HFFc6 (cell line): Measurements from ENCODE around the gene ZCCHC17. TPM values are rescaled to one million over a fixed set of nuclear protein-coding genes. Genes with fewer than 3 reads are reported as not detected.
"Not testable (repeated sequence)": the region's sequence is repeated elsewhere in the genome, so short reads cannot be mapped to it uniquely, and the experiment has no call there.

Experiments used
- DNase-seq: peaks from one replicate; pipeline ENCODE4 v3.0.0-alpha.2; 2018
- H3K27ac Mint-ChIP-seq: 2 replicates; pipeline ENCODE4 v1.8.0; 2020; ENCODE audit warnings: mild to moderate bottlenecking, mixed read lengths
- H3K27me3 Mint-ChIP-seq: 2 replicates; pipeline ENCODE4 v1.8.0; 2021; ENCODE audit warnings: mild to moderate bottlenecking, moderate library complexity, mixed read lengths; ENCODE audit not compliant: insufficient read depth
- H3K36me3 Mint-ChIP-seq: 2 replicates; pipeline ENCODE4 v1.8.0; 2021; ENCODE audit warnings: low read depth, mixed read lengths
- H3K4me1 Mint-ChIP-seq: 2 replicates; pipeline ENCODE4 v1.8.0; 2020; ENCODE audit warnings: low read depth, mixed read lengths
- H3K4me3 Mint-ChIP-seq: 2 replicates; pipeline ENCODE4 v1.8.0; 2020; ENCODE audit warnings: mild to moderate bottlenecking, moderate library complexity, mixed read lengths
- H3K9me3 Mint-ChIP-seq: 2 replicates; pipeline ENCODE4 v1.8.0; 2020; ENCODE audit warnings: mild to moderate bottlenecking, mixed read lengths
- CTCF ChIP-seq: fragments of 200-600 bp; sonication (generic); IDR thresholded peaks from 2 replicates; pipeline ENCODE4 v1.5.0; 2021; ENCODE audit warnings: antibody characterized with exemption, mild to moderate bottlenecking
- total RNA-seq, 6 experiments: library from RNA; stranded (reverse); fragmentation: NEBNext Ultra II Directional; extraction: Animal tissue kit (Norgen Biotek cat#: 25700); gene quantifications; 2 replicates in 1 of 6; 3 replicates in 5 of 6; pipeline ENCODE4 v1.2.3, GENCODE V29; 2021

ZCCHC17 gene
- total RNA-seq, 6 experiments from 2014 or later: 37.4 to 42.3 (median 38.6) TPM

- no peaks in the 10 kb centered on the region for H3K4me1 Mint-ChIP-seq
- H3K4me3 Mint-ChIP-seq: no peak overlapping the region
- no peak for TF ChIP-seq CTCF
- no peaks in the 10 kb centered on the region for H3K9me3 Mint-ChIP-seq
- H3K27me3 Mint-ChIP-seq: peaks cover 2% of the 10 kb centered on the region; the same call in 1 of the 2 replicates
- peaks cover 26% of the 10 kb centered on the region; the same call in 1 of the 2 replicates for H3K36me3 Mint-ChIP-seq
- no peak overlapping the region for H3K27ac Mint-ChIP-seq
- DNase-seq: no peak
Observed at GRCh38 chr1:31259746-31260145, 37.1 kb upstream of the ZCCHC17 start.

GRCh38 chr1:31261916-31262315 is 34.9 kb upstream of the ZCCHC17 start:
- Mint-ChIP-seq H3K27me3 (peaks cover 6% of the 10 kb centered on the region; the same call in 1 of the 2 replicates), H3K9me3 (no peaks in the 10 kb centered on the region), H3K4me3 (no peak overlapping the region), H3K27ac (no peak overlapping the region), H3K4me1 (no peaks in the 10 kb centered on the region; the same call in 1 of the 2 replicates), H3K36me3 (peaks cover 29% of the 10 kb centered on the region)
- TF ChIP-seq CTCF: no peak
- DNase-seq: no peak

GRCh38 chr1:31262393-31262792 is 34.4 kb upstream of the ZCCHC17 start:
- not testable (repeated sequence) for H3K9me3 Mint-ChIP-seq, H3K4me1 Mint-ChIP-seq, H3K4me3 Mint-ChIP-seq, H3K27ac Mint-ChIP-seq, DNase-seq, H3K27me3 Mint-ChIP-seq
- H3K36me3 Mint-ChIP-seq: peaks cover 29% of the 10 kb centered on the region

GRCh38 chr1:31263408-31263807 is 33.4 kb upstream of the ZCCHC17 start:
- H3K27ac Mint-ChIP-seq: no peak overlapping the region; the same call in 1 of the 2 replicates

GRCh38 chr1:31264790-31265386 is 31.9 kb upstream of the ZCCHC17 start:
- no peaks in the 10 kb centered on the region for H3K9me3 Mint-ChIP-seq

More at GRCh38 chr1:31263408-31263807, 33.4 kb upstream of the ZCCHC17 start:
- peaks cover 6% of the 10 kb centered on the region; the same call in 1 of the 2 replicates for H3K27me3 Mint-ChIP-seq
- H3K9me3 Mint-ChIP-seq: no peaks in the 10 kb centered on the region
- no peak for TF ChIP-seq CTCF
- no peaks in the 10 kb centered on the region; the same call in 1 of the 2 replicates for H3K4me1 Mint-ChIP-seq
- no peak overlapping the region for H3K4me3 Mint-ChIP-seq
- DNase-seq: no peak
- H3K36me3 Mint-ChIP-seq: peaks cover 23% of the 10 kb centered on the region

More at GRCh38 chr1:31264790-31265386, 31.9 kb upstream of the ZCCHC17 start:
- TF ChIP-seq CTCF: no peak
- H3K27ac Mint-ChIP-seq: no peak overlapping the region
- peaks cover 5% of the 10 kb centered on the region; the same call in 1 of the 2 replicates for H3K27me3 Mint-ChIP-seq
- no peaks in the 10 kb centered on the region; the same call in 1 of the 2 replicates for H3K4me1 Mint-ChIP-seq
- DNase-seq: no peak
- H3K4me3 Mint-ChIP-seq: no peak overlapping the region
- H3K36me3 Mint-ChIP-seq: peaks cover 30% of the 10 kb centered on the region
